ENCODE measurements around the gene SGSM2. TPM values are rescaled to one million over a fixed set of nuclear protein-coding genes. Genes with fewer than 3 reads are reported as not detected.

Gene SGSM2, protein sequence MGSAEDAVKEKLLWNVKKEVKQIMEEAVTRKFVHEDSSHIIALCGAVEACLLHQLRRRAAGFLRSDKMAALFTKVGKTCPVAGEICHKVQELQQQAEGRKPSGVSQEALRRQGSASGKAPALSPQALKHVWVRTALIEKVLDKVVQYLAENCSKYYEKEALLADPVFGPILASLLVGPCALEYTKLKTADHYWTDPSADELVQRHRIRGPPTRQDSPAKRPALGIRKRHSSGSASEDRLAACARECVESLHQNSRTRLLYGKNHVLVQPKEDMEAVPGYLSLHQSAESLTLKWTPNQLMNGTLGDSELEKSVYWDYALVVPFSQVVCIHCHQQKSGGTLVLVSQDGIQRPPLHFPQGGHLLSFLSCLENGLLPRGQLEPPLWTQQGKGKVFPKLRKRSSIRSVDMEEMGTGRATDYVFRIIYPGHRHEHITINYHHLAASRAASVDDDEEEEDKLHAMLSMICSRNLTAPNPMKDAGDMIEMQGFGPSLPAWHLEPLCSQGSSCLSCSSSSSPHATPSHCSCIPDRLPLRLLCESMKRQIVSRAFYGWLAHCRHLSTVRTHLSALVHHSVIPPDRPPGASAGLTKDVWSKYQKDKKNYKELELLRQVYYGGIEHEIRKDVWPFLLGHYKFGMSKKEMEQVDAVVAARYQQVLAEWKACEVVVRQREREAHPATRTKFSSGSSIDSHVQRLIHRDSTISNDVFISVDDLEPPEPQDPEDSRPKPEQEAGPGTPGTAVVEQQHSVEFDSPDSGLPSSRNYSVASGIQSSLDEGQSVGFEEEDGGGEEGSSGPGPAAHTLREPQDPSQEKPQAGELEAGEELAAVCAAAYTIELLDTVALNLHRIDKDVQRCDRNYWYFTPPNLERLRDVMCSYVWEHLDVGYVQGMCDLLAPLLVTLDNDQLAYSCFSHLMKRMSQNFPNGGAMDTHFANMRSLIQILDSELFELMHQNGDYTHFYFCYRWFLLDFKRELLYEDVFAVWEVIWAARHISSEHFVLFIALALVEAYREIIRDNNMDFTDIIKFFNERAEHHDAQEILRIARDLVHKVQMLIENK
- total RNA-seq = 49.6 and 56.0 TPM in 2 replicates
- long read RNA-seq, partial matches to known transcripts = 2 of 4 reads
- long read RNA-seq, other reads (novel, unspliced or antisense) = 2 of 4 reads

DNA sequence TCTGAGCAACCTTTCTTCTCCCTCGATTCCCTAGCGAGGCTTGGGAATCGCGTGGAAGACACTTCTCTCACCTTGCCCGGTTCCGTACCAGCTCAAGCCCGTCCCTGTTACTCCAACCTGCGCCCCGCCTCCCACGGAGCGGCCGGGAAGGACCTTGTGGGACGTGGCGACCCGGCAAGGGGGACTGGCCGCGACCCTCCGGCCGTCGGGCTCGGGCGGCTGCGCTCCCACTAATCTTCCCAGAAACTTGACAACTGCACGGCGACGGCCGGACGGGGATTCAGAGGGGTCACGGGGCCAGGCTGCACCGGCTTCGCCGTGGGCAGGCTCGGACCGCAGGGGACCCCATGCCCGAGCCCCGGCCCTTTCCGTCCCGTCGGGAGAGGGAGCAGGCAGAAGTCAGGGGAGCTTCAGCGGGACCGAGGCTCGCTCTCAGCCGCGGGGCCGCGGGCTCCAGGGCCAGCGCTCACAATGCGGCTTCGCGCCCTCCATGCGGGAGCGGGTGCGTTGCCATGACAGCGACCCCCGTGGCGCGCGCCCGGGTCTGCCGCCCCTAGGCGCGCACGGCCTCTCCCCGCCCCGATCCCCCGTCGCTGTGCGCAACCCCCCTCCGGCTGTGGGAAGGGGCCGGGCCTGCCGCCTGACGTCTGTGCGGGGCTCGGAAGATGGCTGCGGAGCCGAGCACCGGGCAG lies at the start of gene SGSM2:
TSS of gene SGSM2 (plus strand) at position 650 of the 692 bp plus-strand sequence. CDS start 188 bp downstream, outside the sequence.
- DNase-seq (ENCODE audit: extremely low spot score, unreplicated experiment) = peak; percentile 90
- no peaks in the 10 kb centered on the region for H3K27me3 Mint-ChIP-seq (ENCODE audit: unreplicated experiment)
- H3K27ac Mint-ChIP-seq (ENCODE audit: unreplicated experiment) = peak within 1 kb of the TSS; percentile 94
- H3K4me3 Mint-ChIP-seq (ENCODE audit: unreplicated experiment) = peak within 1 kb of the TSS; percentile 99
- TF ChIP-seq, protein P1, sequence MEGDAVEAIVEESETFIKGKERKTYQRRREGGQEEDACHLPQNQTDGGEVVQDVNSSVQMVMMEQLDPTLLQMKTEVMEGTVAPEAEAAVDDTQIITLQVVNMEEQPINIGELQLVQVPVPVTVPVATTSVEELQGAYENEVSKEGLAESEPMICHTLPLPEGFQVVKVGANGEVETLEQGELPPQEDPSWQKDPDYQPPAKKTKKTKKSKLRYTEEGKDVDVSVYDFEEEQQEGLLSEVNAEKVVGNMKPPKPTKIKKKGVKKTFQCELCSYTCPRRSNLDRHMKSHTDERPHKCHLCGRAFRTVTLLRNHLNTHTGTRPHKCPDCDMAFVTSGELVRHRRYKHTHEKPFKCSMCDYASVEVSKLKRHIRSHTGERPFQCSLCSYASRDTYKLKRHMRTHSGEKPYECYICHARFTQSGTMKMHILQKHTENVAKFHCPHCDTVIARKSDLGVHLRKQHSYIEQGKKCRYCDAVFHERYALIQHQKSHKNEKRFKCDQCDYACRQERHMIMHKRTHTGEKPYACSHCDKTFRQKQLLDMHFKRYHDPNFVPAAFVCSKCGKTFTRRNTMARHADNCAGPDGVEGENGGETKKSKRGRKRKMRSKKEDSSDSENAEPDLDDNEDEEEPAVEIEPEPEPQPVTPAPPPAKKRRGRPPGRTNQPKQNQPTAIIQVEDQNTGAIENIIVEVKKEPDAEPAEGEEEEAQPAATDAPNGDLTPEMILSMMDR (IDR thresholded peaks at IDR 0.05) = no peak
- peaks cover 13% of the 10 kb centered on the region for H3K36me3 Mint-ChIP-seq (ENCODE audit: unreplicated experiment)
- H3K4me1 Mint-ChIP-seq (ENCODE audit: unreplicated experiment) = peaks cover 25% of the 10 kb centered on the region
- H3K9me3 Mint-ChIP-seq (ENCODE audit: unreplicated experiment) = no peaks in the 10 kb centered on the region

DNA sequence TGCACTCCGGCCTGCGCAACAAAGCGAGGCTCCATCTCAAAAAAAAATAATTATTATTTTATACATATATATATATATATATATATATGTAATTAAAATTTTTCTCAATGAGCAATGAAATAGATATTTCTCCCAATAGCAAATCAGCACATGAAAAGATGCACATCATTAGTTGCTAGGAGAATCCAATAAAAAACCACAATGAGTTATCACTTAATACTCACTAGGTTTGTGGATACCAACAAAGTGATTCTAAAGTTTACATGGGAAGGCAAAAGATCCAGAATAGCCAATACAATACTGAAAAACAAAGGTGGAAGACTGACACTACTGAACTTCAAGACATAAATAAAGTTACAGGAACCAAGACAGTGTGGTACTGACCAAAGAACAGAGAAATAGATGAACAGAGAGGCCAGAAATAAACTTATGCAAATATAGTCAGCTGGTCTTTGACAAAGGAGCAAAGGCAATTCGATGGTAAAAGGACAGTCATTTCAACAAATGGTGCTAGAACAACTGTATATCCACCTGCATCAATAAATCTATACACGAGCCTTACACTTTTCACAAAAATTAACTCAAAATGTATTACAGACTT lies 47.3 kb upstream of the SGSM2 start:
- H3K4me1 Mint-ChIP-seq (ENCODE audit: unreplicated experiment) = peaks cover 2% of the 10 kb centered on the region

DNA sequence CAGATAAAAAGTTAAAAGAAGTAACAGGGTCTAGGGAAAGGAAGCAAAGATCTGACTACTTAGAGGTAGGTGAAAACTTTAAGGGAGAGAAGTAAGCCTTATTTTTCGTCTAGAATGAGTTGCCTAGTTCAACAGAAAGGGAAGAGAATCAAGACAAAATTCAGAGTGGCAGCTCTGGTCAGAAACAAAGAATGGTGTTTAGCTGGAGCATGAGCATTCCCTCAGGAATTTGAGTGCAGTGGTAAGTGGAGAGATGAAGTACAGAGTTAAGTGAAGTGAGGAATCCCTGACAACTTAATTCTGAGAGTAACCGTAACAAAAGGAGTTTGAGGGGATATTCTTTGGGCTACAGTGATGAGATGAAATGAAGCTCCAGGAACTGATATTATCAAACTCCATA lies 45.2 kb upstream of the SGSM2 start:
- H3K27me3 Mint-ChIP-seq (ENCODE audit: unreplicated experiment) = no peaks in the 10 kb centered on the region
- TF ChIP-seq, protein P1 (IDR thresholded peaks at IDR 0.05) = no peak
- DNase-seq (ENCODE audit: extremely low spot score, unreplicated experiment) = no peak
- H3K36me3 Mint-ChIP-seq (ENCODE audit: unreplicated experiment) = peaks cover 42% of the 10 kb centered on the region
- no peak overlapping the region for H3K27ac Mint-ChIP-seq (ENCODE audit: unreplicated experiment)
- H3K4me1 Mint-ChIP-seq (ENCODE audit: unreplicated experiment) = peaks cover 4% of the 10 kb centered on the region
- H3K4me3 Mint-ChIP-seq (ENCODE audit: unreplicated experiment) = no peak overlapping the region
- no peaks in the 10 kb centered on the region for H3K9me3 Mint-ChIP-seq (ENCODE audit: unreplicated experiment)

More for the DNA sequence above, 47.3 kb upstream of the SGSM2 start:
- TF ChIP-seq, protein P1 (IDR thresholded peaks at IDR 0.05) = no peak
- H3K4me3 Mint-ChIP-seq (ENCODE audit: unreplicated experiment) = no peak overlapping the region
- no peaks in the 10 kb centered on the region for H3K27me3 Mint-ChIP-seq (ENCODE audit: unreplicated experiment)
- H3K27ac Mint-ChIP-seq (ENCODE audit: unreplicated experiment) = no peak overlapping the region
- DNase-seq (ENCODE audit: extremely low spot score, unreplicated experiment) = no peak
- H3K36me3 Mint-ChIP-seq (ENCODE audit: unreplicated experiment) = peaks cover 23% of the 10 kb centered on the region
- no peaks in the 10 kb centered on the region for H3K9me3 Mint-ChIP-seq (ENCODE audit: unreplicated experiment)

DNA sequence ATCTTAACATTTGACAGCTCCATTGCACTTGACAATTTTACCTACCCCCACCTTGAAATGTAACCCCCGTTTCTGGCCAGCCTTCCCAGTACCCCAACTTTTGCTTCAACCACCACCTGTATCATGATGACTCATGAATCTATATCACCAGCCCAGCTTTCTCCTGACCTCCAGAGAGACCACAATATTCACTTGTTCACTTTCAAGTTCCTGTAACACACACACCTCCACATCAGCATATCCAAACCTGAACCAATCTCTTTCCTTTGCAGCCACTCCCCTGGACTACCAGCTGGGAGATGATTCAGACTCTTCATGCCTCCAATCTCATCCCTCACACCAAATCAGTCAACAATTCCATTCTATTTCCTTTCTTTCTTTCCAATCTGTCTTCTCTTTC lies 41.7 kb upstream of the SGSM2 start:
- DNase-seq (ENCODE audit: extremely low spot score, unreplicated experiment) = no peak
- Mint-ChIP-seq H3K4me3 (ENCODE audit: unreplicated experiment) (no peak overlapping the region), H3K27ac (ENCODE audit: unreplicated experiment) (no peak overlapping the region), H3K36me3 (ENCODE audit: unreplicated experiment) (peaks cover 56% of the 10 kb centered on the region), H3K27me3 (ENCODE audit: unreplicated experiment) (no peaks in the 10 kb centered on the region), H3K9me3 (ENCODE audit: unreplicated experiment) (no peaks in the 10 kb centered on the region), H3K4me1 (ENCODE audit: unreplicated experiment) (peaks cover 7% of the 10 kb centered on the region)
- TF ChIP-seq, protein P1 (IDR thresholded peaks at IDR 0.05) = no peak

Data from osteocyte (in vitro differentiated cells).